Fibroblast of gingiva (primary cell): ENCODE measurements around the gene ACYP2.
"Not testable (repeated sequence)": the region's sequence is repeated elsewhere in the genome, so short reads cannot be mapped to it uniquely, and the experiment has no call there.

Experiments used
- DNase-seq: peaks from one replicate; pipeline ENCODE4 v3.0.0-alpha.2; 2011; ENCODE audit warnings: low read depth

Gene ACYP2

DNA sequence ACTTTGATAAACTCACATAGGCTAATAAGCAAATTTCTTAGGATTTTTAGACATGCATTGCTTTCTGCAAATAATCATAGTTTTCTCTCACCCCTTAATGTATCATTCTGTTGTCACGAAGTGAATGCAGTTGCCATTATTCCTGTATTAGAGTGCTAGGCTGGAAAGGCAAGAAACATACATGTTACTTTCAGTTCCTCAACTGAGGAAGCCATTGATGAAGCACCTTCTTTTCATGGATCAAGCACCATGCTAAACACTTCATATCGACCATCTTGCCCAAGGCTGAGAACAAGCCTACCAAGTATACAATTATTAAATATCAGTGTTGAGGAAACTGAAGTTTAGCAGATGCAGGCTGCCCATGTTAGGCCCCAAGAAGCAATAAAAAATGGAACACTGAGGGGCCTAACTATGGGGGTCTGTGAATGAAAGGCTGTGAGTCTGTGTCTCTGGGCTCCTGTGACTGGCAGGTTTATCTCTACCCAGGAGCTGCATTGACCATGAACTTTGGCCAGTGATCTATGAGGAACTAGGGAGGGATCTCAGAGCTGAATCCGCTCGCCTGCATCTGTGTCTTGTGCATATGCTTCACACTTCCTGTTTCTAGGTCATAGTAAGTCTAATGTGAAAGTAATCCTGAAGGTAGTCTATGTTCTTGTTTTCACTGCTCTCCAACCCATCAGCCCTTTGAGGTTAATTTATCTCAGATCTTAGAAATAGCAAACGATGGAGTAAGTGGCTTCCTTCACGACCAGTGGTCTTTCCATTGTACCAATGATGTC lies 156.6 kb downstream of the ACYP2 start:
- DNase-seq, result no peak

DNA sequence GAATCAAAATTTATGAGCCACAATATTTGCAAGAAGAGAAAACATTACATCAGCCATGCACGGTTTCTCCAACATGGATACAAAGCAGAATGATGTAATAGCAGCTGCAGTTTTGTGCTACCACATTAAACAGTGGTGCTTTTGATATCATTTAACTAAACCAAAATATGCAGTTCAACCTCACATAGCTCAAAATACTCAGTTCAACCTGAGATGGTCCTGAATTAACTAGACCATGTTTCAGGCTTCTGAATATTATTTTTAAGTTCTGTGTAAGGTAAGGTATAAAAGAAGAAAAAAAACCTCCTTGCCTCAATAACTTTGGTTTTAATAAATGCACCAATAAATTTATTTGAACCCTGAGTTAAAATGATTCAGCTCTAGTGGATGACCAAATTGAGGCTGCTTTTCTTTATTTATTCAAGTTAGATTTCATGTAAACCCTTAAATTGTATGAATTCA lies 159.4 kb downstream of the ACYP2 start:
- DNase-seq, result peak; percentile 27

DNA sequence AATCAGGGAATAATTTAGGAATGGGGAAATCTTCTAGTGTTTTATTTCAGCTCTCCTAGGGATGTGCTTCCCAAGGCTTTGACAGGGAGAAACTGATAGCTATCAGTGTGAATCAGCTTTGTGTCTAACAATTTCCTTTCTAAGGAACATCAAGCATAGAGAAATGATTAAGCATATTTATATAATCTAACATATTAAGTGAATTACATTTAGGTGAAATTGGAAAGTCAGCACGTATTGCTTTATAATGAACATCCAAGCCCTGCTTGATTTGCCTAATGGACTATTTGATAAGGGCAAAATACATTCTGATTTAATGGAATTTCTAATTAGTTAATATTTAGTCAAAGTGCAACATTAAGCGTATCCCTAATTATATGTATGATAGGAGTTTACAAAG lies 160.1 kb downstream of the ACYP2 start:
- no peak for DNase-seq

- DNase-seq, result no peak
Measured at GRCh38 chr2:54279385-54279784, 164.0 kb downstream of the ACYP2 start.

- DNase-seq, result no peak
Measured at GRCh38 chr2:54284826-54285225, 169.4 kb downstream of the ACYP2 start.

DNA sequence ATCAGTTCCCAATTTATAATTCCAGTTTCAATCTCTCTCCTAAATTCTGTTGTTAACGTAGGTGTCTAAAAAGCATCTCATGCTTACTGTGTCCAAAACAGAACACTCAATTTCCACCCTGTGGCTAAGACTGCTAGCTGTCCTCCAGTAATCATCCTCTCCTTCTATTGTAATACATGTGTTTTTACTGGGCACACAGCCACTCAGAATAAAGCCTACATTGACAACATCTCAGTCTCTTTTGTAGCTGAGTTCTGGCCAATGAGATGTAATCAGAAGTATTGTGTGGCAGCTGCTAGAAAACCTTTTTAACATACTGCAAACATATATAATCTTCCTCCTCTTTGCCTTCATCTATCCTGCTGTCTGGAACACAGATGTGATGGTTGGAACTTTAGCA lies 170.0 kb downstream of the ACYP2 start:
- no peak for DNase-seq

- peak; percentile 43 for DNase-seq
Measured at GRCh38 chr2:54287532-54287931, 172.1 kb downstream of the ACYP2 start.

DNA sequence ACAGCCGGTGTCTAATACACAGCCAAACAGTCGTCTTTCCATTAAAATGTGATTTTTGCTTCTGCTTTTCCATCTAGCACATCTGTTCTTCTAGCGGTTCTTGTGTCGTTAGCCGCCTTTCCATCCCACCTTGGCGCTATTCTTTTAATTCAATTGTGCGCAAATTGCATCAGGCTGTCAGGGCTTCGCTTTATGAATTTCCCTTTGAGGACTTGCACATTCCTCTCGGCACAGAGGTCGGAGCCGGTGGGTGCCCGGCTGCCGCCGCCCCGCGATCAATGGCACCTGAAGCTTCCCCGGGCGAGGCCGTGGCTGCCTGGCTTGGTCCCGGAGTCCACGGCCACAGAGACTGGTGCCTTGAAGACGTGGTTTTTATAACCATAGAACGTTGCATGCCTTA lies 174.5 kb downstream of the ACYP2 start:
- DNase-seq, result no peak

- DNase-seq, result no peak
Measured at GRCh38 chr2:54290356-54291025, 175.1 kb downstream of the ACYP2 start.

- not testable (repeated sequence) for DNase-seq
Measured at GRCh38 chr2:54294665-54295064, 179.2 kb downstream of the ACYP2 start.

DNA sequence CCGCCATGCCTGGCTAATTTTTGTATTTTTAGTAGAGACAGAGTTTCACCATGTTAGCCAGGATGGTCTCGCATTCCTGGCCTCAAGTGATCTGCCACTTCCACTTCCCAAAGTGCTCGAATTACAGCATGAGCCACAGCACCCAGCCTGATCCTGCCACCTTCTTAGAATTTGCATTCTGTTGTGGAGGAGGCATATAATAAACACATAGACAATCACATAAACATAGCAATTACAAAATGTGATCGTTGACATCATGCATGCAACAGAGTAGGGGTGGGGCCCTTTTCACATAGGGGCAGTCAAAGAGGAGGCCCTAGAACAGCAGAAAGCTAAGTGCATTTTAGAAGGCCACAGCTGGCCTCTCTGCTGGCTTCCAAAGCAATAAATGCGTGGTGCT lies 180.5 kb downstream of the ACYP2 start:
- no peak for DNase-seq

DNA sequence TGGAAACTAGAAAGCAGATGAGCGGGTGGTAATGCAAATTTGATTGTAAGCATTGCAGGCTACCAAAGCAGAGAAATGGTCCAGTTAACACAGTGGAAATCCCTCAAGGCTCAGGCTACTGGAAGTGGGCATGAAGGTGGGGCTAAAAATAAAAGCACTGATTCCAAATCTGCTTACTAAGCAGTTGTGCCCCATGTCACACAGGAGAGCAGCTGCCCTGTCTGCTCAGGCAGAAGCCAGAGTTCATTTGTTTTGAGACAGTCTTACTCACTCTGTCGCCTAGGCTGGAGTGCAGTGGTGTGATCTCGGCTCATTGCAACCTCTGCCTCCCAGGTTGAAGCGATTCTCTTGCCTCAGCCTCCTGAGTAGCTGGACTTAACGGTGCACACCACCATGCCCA lies 183.1 kb downstream of the ACYP2 start:
- no peak for DNase-seq

- no peak for DNase-seq
Measured at GRCh38 chr2:54303631-54304030, 188.2 kb downstream of the ACYP2 start.

- DNase-seq, result no peak
Measured at GRCh38 chr2:54306556-54306955, 191.1 kb downstream of the ACYP2 start.

- no peak for DNase-seq
Measured at GRCh38 chr2:54308186-54308585, 192.8 kb downstream of the ACYP2 start.

DNA sequence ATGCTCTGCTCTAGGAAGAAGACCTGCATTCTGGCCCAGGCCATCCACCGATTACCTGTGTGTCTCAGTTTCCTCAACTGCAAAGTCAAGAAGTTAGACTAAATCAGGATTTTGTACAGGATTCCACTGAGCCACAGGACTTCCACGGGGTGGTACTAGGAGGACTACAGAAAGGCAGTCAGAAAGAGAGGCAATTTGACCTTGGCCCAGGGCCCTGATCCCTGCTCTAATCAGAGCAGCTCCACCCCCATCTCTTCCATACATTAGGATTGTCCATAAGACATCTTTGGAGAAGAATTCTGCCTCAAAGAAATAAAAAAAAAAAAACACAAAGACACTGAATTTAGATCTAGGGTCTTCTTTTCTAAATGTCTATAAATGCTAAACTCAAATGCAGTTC lies 193.4 kb downstream of the ACYP2 start:
- DNase-seq, result no peak

- DNase-seq, result no peak
Measured at GRCh38 chr2:54310311-54310710, 194.9 kb downstream of the ACYP2 start.

DNA sequence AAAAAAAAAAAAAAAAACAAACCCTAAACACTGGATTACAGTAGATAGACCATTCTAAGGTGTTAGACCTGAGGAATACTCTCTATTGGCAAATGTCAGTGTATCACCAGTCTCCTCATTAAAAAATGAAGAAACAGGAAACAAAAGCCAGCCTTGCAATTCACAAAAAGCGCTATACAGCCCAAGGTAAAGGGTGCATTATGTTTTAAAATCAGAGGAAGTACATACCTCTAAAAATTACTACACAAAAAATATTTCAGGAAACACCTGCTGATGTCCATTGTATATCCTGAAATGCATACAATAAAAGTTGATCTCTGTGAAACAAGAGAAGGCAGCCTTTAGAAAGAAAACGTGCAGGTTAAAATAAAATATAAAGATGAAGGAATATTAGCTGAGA lies 195.5 kb downstream of the ACYP2 start:
- no peak for DNase-seq

DNA sequence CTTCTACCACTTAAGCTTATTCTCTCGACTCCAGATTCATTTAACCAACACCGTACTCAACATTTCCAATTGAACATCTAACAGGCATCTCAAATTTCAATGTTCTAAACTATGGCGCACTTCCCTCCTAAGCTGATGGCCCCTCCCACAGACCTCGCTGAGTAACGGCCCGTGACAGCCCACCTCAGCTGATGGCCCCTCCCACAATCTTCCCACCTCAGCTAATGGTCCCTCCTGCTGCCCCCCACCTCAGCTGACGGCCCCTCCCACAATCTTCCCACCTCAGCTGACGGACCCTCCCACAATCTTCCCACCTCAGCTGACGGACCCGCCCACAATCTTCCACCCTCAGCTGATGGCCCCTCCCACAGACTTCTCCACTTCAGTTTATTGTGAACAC lies 197.7 kb downstream of the ACYP2 start:
- no peak for DNase-seq

GRCh38 chr2:54317973-54318372 lies 202.6 kb downstream of the ACYP2 start:
- no peak for DNase-seq

- no peak for DNase-seq
Measured at GRCh38 chr2:54318821-54319220, 203.4 kb downstream of the ACYP2 start.

- DNase-seq, result peak; percentile 76
Measured at GRCh38 chr2:54321047-54321446, 205.6 kb downstream of the ACYP2 start.

DNA sequence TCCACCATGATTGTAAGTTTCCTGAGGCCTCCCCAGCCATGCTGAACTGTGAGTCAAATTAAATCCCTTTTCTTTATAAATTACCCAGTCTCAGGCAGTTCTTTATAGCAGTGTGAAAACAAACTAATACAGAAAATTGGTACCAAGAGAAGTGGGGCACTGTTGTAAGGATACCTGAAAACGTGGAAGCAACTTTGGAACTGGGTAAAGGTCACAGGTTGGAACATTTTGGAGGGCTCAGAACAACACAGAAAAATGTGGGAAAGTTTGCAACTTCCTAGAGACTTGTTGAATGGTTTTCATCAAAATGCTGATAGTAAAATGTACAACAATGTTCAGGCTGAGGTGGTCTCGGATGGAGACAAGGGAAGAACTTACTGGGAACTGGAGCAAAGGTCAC lies 209.1 kb downstream of the ACYP2 start:
- DNase-seq, result not testable (repeated sequence)

GRCh38 chr2:54325148-54325547 lies 209.7 kb downstream of the ACYP2 start:
- DNase-seq, result no peak
